GM19463 (cell line): ENCODE data around the gene CERS6.
"Not testable (repeated sequence)": the region's sequence is repeated elsewhere in the genome, so short reads cannot be mapped to it uniquely, and the experiment has no call there.

Source experiments
- ATAC-seq: cut with Tn5 transposase; IDR thresholded peaks from one replicate; pipeline ENCODE4 v1.9.1; 2021; ENCODE audit warnings: mild to moderate bottlenecking, moderate library complexity; ENCODE audit not compliant: unreplicated experiment

The CERS6 gene

DNA sequence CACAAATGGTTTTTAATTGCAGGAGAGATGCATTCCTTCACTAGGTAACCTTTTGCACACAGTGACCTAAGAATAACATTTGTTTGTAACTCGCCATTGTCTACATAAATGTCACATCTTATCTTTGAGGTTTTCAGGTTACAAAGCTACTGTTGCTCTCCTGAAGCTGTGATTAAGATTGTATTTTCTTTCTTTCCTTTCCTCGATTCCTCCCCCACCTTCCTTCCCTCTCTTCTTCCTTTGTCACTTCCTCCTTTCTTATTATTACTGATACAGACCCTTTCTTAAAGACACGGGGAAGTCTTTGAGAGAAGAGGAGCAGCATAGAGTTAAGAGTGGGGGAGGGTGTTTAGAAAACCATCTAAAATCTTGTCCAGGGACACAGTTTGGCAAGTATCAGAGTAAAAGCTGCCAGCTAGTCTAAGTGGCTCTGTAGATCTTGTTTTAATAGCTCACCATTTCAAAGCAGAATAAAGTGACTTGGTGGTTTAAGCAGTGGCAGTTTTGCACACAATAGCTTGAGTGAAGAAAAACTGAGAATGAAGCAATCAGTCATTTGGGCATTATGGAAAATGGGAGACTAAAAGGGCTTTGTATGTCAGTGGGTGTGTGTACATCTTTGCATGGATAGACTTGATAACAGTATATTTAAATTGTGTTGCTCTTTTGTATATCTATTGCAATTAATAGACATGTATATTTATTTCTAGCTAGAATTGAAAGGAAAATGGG is 10.9 kb downstream of the CERS6 start:
- no peak for ATAC-seq

DNA sequence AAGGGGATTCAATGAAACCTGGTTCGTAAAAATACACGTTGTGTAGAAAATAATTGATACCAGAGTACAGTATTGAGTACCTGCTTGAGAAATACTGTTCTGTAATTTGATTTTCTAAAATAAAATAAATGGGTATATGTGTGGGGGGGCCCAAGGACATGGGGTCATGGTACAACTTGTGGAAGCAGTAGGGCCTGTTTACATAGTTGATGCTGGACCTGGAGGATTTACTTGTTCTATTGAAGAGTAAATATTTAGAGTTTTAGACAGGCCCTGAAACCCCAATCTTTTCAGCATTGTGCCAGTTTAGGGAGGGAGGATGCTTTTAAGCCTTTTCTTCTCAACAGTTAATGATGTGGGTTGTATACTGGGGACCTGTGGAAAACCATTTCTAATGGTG is 11.7 kb downstream of the CERS6 start:
- ATAC-seq = no peak

DNA sequence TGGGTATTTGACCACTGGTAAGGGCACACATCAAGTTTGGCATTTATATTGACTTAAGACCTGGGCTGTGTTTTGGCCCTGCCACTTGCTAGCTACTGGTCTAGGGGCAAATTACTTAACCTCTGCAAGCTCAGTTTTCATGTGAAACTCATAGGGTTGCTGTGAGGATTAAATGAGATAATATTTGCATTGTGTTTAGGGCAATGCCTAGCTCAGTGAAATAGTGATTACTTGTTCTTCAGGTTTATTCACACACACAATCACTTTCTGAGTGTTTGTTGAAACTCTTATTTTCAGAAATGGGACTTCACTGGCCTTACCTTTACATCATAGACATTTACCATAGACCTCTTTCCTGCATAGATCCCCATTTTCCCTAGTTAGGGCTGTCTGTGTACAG is 12.3 kb downstream of the CERS6 start:
- no peak for ATAC-seq

DNA sequence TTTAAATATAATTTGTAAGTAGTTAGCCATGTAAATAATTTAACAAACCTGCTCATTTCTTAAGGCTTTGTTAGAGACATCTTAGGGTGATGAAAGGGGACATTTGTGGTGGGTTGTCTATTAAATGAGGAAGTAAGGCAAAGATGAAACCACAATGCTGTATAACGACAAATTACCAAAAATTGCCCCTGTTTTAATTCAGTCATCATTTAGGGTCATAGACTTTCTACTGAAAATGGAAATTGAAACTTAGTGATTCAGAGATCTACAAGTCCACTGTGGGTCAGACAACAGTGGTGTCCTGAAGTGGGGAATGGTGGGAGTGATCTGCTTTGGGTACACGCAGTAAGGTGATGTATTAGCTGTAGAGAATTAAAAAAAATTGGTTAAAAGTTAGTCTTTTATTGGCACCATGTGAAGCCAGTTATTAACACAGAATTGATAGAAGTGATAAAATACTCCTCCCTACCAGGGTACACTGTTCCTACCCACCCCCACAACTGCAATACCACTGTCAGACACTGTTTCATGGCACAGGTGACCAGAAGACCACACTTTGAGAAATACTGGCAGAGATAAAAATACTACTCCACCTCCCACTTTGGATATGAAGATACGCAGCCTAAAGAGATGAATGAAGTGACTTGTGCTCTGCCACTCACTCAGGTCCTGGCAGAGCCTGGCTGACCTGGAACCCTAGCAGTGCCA is 13.4 kb downstream of the CERS6 start:
- peak; percentile 61 for ATAC-seq

DNA sequence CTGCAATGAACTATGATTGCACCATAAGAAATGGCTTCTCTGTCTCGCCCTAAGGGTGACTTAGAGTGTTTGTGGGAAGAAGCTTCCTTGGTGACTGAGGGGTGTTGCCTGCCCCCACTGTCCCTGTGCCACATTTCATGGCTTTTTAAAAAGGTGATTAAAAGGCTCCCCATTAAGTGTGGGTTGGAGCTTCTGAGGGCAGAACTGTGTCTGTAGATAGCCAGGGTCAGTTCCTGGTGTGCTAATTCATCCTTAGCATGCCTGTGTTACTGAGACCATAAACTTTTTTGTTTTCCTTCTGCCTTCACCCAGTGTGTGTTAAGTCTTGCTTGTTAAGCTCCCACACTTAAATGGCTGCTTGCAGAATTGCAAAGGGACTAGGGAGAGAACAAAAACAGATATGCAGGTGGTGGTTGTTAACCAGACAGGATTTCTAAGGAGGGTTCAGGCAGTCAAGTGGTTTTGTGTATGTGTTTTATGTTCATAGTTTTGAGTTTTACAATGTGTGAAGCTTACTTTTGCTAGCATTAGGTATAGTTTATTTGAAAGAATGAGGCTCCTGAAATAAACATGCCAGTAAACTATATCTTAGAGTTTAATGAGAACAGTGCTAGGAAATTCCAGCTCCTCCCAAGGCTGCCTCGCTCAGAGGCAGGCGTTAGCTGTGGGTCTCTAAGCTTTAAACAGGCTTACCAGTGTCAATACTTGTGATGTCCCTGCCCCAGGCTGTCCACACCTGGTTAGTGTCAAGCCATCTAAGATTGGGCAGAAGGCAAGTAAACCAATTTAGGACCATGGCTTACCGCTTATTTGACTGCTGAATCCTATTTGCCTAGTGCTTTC is 14.5 kb downstream of the CERS6 start:
- ATAC-seq = peak; percentile 60

DNA sequence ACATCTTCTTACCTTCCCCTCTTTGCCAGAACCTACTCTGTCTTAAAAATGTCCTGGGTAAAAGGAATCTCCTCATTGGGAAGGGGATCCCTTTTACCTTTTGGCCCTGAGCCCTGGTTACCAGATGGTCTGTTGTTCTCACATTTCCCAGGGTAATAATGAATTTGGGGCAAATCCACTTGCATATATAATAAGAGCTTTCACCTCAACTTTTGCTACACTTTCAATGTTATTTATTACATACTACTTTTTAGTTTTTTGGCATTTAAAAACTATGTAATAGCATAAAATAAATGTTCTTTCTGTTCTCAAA is 15.0 kb downstream of the CERS6 start:
- ATAC-seq = no peak

DNA sequence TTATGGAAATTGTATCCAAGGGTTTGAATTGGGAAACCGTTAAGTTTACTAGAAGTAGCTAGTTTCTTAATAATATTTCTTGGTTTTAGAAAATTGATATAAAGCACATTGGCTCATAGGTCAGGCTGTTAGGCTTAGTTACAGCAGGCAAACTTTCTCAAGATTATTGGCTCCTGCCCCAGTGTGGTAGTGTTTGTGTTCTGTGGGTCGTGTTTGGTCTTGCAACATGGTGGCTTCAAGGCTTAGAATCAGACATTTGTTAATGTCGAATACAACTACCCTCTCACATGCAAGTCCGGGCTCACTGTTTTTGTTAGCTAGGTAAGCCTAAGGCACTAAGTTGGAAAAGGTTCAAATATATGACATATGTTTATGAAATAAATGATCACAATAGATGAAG is 19.6 kb downstream of the CERS6 start:
- no peak for ATAC-seq

DNA sequence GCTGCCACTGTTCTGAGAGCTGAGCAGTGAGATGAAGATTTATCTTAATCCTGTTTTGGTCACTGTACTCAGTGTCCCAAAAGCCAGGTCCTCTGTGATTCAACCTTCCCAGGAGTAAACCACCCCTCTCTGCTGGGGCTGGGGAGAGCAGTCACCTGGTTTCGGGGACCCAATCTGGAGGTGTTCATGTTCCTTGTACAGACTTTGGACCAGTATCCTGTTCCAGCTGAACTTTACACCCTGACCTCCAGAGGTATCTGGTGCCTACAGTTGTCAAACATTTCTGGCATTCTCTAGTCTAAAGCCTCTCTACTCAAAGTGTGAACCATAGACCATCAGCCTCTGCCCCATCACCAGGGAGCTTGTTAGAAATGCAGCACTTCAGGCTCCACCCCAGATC is 22.1 kb downstream of the CERS6 start:
- no peak for ATAC-seq

DNA sequence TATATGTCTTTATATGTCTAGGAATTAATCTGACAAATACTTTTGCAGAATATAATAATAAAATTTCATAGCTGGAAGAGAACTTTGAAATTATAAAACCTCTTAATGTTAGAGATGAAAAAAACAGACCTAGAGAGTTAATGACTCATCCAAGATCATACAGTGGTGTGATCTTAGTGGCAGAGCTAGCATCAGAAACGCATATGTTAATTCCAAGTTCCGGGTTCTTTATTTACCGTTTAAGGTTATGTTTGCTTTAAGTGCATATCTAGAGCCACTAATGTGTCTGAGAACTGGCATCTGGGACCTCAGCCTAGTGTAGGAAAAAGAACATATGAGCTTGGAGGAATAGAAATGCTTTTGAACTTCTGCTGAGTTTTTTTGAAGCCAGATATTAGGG is 24.3 kb downstream of the CERS6 start:
- no peak for ATAC-seq

DNA sequence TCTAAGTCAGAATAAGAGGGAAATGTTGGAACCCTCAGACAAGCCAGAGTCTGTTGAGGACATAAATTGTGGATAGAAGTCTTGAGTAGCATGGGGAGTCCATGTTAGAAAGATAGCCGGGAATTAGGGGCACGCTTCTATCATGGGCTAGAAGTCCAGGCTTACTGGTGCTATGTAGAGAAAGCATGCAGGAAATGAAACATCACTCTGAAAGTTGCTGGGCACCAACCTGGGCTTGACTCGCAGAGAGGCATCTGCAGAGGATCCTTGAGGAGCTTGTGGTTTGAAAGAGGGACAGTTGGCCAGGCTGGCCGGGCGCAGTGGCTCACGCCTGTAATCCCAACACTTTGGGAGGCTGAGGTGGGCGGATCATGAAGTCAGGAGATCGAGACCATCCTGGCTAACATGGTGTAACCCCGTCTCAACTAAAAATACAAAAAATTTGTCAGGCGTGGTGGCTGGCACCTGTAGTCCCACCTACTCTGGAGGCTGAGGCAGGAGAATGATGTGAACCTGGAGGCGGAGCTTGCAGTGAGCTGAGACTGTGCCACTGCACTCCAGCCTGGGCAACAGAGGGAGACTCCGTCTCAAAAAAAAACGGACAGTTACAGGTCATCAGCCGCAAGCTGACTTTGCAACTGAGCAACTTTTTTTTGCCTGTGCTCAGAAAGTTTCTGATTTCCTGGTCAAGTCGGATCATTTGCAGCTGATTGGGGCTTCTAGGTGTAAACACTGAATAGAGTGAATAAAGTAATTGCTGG is 24.9 kb downstream of the CERS6 start:
- ATAC-seq = no peak

DNA sequence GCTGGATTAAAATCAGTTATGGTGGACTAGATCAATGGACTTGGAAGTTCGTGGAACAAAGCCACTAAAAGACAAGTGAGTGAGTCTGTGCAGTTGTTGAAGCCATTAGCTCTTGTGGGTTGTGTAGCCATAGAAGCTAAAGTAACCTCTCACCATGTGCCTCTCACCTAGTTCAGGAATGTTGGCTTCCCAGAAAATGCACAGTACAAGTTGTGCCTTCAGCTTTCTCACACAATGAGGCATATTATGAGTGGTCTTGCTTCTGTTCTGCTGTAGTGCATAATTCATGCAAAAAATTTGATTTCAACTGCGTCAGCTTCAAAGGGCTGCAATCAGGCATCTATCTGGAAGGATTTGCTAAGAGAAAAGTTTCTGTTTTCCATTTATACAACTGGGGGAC is 26.2 kb downstream of the CERS6 start:
- ATAC-seq = no peak

DNA sequence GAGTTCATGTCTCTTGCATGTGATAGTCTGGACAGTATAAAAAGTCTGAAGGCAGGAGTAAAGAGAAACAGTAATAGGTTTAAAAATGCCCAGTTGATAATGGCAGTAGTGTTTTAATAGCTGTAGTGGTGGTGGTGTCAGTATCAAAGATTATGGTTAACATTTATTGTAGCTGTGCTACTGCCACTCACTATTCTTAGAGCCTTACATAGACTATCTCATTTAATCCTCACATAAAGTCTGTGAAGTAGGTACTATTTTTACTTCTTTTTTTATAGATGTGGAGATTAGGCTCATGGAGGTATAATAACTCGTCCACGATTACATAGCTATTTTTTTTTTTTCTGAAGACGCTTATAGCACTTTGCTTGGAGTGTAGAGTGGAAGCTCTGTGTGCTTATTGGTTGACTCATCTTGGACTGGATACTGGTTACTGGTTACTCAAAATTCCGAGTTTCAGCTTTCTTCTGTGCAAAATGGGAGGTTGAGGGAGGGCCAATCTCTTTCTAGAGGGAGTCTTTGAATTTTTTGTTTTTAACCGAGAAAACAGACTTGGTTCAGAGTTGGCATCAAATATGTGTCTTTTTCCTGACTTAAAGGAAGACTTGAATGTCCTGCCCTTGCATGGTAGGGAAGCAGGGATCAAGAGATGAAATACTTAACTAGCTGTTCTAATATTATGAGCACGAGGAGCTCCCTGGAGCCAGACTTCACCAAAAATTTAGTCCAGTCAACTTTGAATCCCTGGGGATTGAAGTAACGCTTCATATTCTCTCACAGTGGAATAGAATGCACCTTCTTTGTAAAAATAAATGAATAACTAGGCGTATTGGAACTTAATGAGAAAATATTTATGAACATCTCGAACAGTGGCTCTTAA is 27.1 kb downstream of the CERS6 start:
- ATAC-seq = no peak

DNA sequence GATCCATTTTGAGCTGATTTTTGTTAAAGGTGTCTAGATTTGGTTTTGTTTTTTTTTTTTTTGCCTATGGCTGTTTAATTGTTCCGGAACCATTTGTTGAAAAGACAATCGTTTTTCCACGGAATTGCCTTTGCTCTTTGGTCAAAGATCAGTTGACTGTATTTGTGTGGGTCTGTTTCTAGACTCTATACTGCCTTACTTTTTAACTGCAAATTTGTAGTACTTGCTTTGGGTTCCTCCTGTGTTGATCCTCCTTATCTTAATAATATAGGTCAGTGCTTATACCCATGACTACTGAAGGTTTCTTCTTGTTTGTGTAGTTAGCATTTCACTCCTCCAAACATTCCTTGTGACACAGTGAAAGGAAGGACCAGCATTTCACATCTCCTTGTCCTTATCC is 30.4 kb downstream of the CERS6 start:
- ATAC-seq = no peak

DNA sequence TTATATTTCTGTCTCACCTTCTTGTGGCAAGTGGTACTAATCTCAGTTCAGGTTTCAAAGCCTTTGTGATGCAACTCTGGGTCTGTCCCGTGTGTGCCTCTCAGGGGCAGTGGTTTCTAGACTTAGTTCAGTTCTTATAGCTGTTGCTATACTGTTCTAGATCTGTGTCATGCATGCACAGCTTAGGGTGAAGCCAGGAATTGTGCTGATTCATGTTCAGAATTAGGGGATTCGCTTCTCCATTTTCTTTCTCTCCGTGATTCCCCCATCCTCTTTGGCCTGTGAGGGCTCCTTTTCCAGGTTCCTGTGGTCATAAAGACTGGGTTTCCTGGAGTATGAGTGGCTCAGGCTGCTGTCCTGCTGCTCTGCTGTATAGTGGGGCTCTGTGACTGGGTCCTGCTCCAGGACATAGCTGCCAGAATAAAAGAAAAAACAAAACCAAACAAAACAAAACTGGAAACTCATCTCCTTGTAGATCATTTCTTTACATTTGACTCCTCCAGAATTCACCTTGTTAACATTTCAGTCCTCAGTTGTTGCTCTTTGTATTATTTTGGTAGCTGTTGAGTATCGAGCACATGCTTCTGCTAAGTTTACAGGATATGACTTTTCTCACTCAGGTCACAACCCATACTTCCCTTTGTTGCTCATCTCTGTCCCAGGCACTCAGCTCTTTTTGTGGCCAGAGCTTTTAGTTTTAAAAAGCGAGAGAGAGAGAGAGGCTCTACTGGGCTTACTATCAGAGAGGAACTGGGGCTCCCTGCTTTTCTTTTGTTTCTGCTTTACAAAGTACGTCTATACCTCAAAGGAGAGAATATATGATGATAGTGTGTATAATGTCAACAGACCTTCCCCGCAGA is 34.2 kb downstream of the CERS6 start:
- peak; percentile 90 for ATAC-seq

DNA sequence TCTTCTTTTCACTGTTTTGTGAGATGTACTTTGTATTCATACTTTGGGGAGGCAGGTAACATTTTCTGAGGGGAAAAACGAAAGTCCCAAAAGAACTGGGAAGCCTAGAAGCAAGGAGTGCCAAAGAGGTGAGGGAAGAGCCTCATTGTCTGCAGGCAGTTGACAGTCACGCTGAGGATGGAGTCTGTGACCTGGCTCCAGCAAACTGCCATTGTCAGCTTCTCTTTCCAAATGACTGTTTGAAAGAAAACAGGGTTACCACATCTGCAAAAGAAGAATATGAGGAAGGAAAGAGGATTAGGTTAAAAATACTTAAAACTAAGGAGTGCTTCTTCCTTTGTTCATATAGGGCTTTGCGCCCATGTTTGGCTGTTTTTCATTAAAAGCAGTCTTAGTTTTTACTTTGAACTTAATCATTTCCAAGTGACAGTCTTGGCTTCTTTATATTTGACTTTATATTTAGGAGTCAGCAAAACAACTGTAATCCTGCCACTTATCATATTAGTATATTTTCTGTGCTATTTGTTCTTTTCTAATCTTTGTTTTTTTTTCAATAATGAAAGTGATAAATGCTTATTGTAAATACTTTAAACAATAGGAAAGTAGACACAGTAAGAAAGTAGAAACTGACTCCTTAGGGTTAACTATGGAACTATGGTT is 35.0 kb downstream of the CERS6 start:
- ATAC-seq = no peak

DNA sequence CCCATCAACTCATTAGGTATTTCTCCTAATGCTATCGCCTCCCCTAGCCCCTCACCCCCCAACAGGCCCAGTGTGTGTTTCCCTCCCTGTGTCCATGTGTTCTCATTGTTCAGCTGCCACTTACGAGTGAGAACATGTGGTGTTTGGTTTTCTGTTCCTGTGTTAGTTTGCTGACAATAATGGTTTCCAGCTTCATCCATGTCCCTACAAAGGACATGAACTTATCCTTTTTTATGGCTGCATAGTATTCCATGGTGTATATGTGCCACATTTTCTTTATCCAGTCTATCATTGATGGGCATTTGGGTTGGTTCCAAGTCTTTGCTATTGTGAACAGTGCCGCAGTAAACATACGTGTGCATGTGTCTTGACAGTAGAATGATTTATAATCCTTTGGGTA is 35.7 kb downstream of the CERS6 start:
- not testable (repeated sequence) for ATAC-seq

DNA sequence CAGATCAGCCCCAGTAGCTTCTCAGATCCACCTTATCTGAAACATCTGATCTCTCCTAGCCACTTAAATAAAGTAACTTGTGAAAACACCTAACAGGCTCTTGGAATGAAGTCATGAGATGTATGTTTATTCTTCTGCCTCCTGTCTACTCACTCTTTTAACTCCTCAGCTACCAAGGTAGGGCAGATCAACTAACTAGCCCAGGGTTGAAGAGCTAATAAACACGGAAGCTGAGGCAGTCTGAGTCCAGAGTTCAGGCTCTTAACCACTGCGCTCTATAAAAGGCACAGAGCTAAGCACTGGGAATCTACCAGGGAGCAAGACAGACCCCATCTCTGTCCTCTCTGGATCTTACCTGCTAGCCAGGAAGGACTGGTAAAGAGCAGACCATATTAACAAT is 37.1 kb downstream of the CERS6 start:
- ATAC-seq = not testable (repeated sequence)

DNA sequence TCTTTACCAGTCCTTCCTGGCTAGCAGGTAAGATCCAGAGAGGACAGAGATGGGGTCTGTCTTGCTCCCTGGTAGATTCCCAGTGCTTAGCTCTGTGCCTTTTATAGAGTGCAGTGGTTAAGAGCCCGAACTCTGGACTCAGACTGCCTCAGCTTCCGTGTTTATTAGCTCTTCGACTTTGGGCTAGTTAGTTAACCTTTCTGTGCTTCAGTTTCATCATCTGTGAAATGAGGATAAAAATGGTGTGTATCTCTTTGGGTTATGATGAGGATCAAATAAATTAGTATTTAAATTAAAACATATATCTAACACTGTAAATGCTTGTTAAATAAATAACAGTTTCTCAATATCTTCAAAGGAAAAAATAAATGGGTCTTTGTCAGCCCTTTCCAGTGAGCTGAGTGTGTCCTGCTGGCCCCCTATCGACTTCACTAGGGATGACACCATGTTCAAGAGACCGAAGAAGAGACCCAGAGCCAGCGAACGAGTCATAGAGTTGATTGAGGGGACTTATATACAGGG is 38.2 kb downstream of the CERS6 start:
- ATAC-seq = no peak

DNA sequence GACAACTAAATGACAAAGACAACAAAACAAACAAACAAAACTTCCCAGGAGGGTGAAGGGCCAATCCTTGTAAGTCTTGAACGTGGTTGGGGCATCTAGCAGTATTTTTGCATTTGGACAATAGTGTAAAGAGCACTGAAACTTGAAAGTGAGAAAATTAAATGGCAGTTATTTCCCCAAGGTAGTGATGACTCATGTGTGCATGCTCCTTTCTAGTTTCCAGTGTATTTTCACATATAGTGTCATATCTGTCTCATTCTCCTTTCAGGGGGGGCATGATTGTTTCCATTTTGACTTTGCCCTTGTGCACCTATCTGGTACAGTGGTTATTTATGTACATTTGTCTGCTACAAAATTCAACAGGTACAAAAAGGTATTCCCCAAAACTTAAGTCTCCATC is 39.5 kb downstream of the CERS6 start:
- peak; percentile 86 for ATAC-seq
